AG04450 (cell line): Measurements from ENCODE around the gene COQ9. TPM values are rescaled to one million over a fixed set of nuclear protein-coding genes. Genes with fewer than 3 reads are reported as not detected.

Source experiments
- CTCF ChIA-PET: fragments of 300-600, 350-600 bp; formaldehyde crosslinking; extraction: SDS; loops from one replicate; lab custom pipeline; 2022; ENCODE audit warnings: antibody characterized with exemption, inconsistent platforms; lab: Charles Lee
- POLR2A ChIA-PET: fragments of 350-600 bp; formaldehyde crosslinking; extraction: SDS; loops from one replicate; lab custom pipeline; 2021; ENCODE audit warnings: antibody characterized with exemption, inconsistent platforms; lab: Yijun Ruan, JAX
- DNase-seq: peaks from one replicate; pipeline ENCODE4 v3.0.0-alpha.2; 2011; ENCODE audit warnings: low read depth, low spot score
- H3K27ac ChIP-seq: one replicate; pipeline ENCODE4 v1.5.1; 2012; ENCODE audit warnings: low read depth, low read length, control low read depth
- H3K27me3 ChIP-seq: one replicate; pipeline ENCODE4 v1.6.0; 2012; ENCODE audit warnings: low read length; ENCODE audit not compliant: control insufficient read depth, insufficient read depth
- H3K4me3 ChIP-seq: 2 replicates; pipeline ENCODE4 v1.5.1; 2011; ENCODE audit warnings: mild to moderate bottlenecking, low read depth, low read length, control low read depth
- H3K9me3 ChIP-seq: 2 replicates; pipeline ENCODE4 v1.5.1; 2012; ENCODE audit warnings: low read length; ENCODE audit not compliant: control insufficient read depth, insufficient read depth
- polyA plus RNA-seq: library from polyadenylated mRNA; depleted of rRNA; stranded (reverse); fragments of >200 nt; gene quantifications from 2 replicates; pipeline ENCODE4 v1.2.3, GENCODE V29; 2011
- TF ChIP-seq, protein P1 (sequence below): IDR thresholded peaks from 2 replicates; pipeline ENCODE4 v1.5.1; 2011; ENCODE audit warnings: low read depth, low read length, control low read depth, inconsistent platforms

The COQ9 gene
- polyA plus RNA-seq, 1 experiment = 59.0 TPM

DNA sequence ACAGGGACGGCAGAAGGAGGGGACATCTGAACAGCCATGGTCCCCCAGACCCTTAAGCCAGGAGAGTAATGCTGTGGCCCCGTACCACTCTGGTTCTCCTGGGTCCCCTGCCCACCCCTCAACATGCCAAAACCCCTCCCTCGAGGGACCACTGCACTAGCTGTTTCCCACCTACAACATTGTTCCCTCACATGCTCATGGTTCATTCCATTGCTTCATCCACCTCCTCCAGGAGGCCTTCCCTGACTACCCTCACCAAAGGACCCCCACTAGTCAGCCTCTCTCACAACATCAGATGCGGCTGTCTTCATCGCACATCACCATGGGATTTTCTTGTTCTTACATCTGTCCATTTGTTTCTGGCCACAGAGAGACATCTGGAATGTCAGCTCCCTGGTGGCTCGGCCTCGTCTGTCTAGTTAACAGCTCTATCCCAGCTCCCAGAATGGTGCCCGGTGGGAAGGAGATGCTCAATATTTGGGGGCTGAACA, 37.3 kb downstream of the COQ9 start:
- Histone ChIP-seq H3K4me3 (no peak overlapping the region), H3K27me3 (peaks cover 4% of the 10 kb centered on the region), H3K9me3 (peaks cover 4% of the 10 kb centered on the region), H3K27ac (no peak overlapping the region)
- ChIA-PET POLR2A (no interaction called here), CTCF (interaction anchor here (1.1 kb wide), 1 partner anchor 22 kb away, joined by 7 read pairs; the partner anchor contains the start of gene POLR2C)
- DNase-seq = no peak
- TF ChIP-seq, protein P1, sequence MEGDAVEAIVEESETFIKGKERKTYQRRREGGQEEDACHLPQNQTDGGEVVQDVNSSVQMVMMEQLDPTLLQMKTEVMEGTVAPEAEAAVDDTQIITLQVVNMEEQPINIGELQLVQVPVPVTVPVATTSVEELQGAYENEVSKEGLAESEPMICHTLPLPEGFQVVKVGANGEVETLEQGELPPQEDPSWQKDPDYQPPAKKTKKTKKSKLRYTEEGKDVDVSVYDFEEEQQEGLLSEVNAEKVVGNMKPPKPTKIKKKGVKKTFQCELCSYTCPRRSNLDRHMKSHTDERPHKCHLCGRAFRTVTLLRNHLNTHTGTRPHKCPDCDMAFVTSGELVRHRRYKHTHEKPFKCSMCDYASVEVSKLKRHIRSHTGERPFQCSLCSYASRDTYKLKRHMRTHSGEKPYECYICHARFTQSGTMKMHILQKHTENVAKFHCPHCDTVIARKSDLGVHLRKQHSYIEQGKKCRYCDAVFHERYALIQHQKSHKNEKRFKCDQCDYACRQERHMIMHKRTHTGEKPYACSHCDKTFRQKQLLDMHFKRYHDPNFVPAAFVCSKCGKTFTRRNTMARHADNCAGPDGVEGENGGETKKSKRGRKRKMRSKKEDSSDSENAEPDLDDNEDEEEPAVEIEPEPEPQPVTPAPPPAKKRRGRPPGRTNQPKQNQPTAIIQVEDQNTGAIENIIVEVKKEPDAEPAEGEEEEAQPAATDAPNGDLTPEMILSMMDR = no peak

DNA sequence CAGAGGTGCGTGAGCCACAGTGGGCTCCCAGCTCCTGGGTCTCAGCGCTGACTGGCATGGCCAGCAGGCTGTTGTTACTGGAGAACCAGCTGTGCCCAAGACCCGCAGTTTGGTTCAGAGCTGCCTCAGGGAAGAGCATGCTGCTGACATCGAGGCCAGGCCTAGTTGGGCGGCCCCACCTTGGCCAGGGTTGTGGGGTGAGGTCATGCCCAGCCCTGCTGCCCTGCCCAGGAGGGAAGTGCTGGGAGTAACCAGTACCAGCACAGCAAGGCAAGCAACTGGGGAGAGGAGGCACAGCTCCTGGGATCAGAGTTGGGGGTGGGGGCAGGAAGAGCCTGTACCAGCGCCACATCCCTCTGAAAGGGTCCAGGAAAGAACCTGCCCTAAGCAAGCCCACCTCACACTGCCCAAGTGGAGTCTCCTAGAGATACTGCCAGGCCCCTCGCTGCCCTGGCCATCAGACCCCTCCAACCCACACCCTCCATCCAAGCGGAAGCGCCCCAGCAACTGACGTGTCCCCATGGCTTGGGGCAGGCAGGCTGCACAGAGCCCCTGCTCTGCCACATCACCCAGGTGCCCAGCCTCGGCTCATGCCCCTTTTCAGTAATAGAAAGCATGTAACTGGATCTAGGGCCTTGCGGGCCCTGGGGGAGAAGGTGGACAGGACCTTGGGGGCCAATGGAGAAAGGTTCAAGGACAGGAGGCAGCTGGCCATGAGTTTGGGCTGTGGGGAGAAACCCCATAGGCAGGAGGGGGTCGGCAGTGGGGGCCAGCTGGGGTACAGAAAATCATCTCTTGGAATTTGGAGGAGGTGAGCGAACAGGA, 38.0 kb downstream of the COQ9 start:
- CTCF ChIA-PET = interaction anchor here (1.1 to 1.5 kb wide), 2 partner anchors 23 kb away, joined by 6 to 7 read pairs; partner anchors contain the start of gene POLR2C
- no peak overlapping the region for H3K27ac ChIP-seq
- DNase-seq = no peak

DNA sequence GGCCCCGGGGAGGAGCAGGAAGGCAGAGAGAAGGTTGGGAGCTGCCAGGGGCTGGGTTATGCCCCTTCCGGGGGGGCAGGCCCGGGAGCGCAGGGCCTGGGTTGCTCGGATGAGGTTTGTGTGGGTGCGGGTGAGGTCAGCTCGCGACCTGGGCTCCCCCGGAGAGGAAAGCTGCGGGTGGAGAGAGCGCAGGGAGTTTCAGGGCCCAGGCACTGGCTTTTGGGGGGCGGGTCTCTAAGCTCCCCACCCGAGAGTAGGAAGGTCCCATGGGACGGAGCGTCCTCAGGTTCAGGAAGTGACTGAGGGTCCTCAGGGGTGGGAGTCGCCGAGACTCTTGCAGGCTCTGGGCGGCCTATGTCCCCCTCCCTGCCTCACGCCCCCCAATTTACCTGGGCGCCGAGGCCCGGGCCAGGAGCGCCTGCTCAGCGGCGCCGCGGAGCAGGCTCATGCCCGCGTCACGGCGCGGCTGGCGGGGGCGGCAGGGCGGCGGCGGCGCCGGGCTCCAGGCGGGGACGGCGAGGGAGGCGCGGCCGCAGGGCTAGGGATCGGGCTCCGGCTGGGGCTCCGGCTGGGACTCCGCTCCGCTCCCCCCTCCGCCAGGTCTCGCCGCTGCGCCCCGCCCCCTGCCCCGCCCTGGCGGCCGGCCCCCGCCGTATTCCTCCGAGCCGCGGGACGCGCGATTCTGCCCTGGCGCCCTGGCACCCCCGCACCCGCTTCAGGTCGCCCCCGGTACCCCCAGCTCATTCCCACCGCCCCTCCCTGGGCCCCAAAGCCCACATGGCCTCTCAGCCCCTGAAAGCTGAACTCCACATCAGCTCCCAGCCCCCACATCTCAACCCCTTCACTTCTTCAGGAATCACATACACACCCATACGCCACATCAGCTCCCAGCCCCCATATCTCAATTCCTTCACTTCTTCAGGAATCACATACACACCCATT, 38.9 kb downstream of the COQ9 start, which contains the start of gene DOK4:
Gene DOK4, minus strand, starts transcription at position 578 of the 942 bp plus-strand sequence. CDS start 6,986 bp downstream, outside the sequence.
- no peak for DNase-seq
- Histone ChIP-seq H3K27me3 (peaks cover 7% of the 10 kb centered on the region), H3K9me3 (peaks cover 4% of the 10 kb centered on the region; the same call in 1 of the 2 replicates), H3K27ac (no peak within 1 kb of the TSS), H3K4me3 (peak within 1 kb of the TSS; percentile 76)
- CTCF ChIA-PET = interaction anchor here (0.6 to 1.5 kb wide), 3 partner anchors 24 to 163 kb away, joined by 3 to 6 read pairs (median 3); partner anchors contain the start of gene POLR2C
- POLR2A ChIA-PET = no interaction called here
- TF ChIP-seq, protein P1 = no peak

More for the DNA sequence above, 38.0 kb downstream of the COQ9 start:
- H3K9me3 ChIP-seq = peaks cover 4% of the 10 kb centered on the region
- TF ChIP-seq, protein P1 = no peak
- POLR2A ChIA-PET = no interaction called here
- peak overlapping the region; percentile 76 for H3K4me3 ChIP-seq
- peaks cover 7% of the 10 kb centered on the region for H3K27me3 ChIP-seq

DNA sequence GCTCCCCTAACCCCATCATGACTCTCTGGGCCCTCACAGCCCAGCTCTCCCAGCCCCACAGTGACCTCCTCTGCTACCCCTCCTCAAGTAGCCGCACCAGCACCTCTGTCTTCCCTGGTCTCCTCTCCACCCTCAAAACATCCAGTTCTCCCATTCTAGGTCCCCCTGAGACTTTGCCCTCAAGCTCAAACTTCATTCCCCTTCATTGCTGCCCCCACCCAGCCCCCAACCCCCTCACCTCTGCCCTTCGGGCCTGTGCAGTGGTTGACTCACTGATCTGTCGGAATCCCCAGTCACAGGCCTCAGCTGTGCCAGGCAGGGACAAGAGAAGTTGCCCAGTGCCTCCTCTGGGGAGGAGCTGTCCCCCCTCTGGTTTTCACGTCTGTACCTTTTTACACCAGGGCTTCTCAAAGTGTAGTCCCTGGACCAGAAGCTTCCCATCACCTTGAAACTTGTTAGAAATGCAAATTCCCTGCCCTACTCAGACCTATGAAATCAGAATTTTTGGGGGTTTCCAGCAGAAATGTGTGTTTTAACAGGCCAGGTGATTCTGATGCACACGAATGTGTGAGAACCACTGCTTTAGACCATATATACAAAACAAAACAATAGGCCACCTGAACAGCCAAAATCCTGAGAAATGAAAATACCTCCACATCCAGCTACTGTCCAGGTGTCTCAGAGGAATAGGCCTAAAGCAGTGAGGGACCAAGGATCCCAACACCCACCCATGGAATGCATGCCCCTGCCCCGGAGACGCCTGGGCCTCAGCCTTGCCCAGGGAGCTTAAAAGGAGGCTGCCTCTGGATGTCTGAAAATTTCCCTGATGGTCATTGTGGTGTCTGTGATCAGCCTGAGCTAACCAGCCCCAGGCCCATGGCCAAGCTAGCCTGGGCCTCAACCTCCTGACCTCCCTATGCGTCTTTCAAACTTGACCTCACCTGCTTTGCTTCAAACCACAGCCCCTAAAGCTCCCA, 39.9 kb downstream of the COQ9 start:
- Histone ChIP-seq H3K9me3 (peaks cover 4% of the 10 kb centered on the region; the same call in 1 of the 2 replicates), H3K27me3 (peaks cover 7% of the 10 kb centered on the region), H3K4me3 (peak overlapping the region; percentile 53), H3K27ac (no peak overlapping the region)
- ChIA-PET POLR2A (no interaction called here), CTCF (interaction anchor here (0.9 to 1.5 kb wide), 6 partner anchors 25 to 186 kb away, joined by 3 to 6 read pairs (median 4); partner anchors contain the start of gene POLR2C)
- DNase-seq = no peak
- TF ChIP-seq, protein P1 = no peak
